GM12801 (cell line): ENCODE results near the gene SLC10A4.

ENCODE experiments used
- CTCF ChIP-seq: IDR thresholded peaks from one replicate; pipeline ENCODE4 v1.5.1; 2011; ENCODE audit warnings: control low read depth; ENCODE audit not compliant: insufficient read length; ENCODE audit errors: extremely low read depth

SLC10A4 gene

GRCh38 chr4:48503233-48504025 lies 20.3 kb downstream of the SLC10A4 start:
- no peak for TF ChIP-seq CTCF

- TF ChIP-seq CTCF = no peak
These were observed 20.8 kb downstream of the SLC10A4 start for GRCh38 chr4:48504026-48504330.

- TF ChIP-seq CTCF = no peak
These were observed 21.2 kb downstream of the SLC10A4 start for GRCh38 chr4:48504352-48504751.

- no peak for TF ChIP-seq CTCF
These were observed 23.6 kb downstream of the SLC10A4 start for GRCh38 chr4:48506716-48507115.

GRCh38 chr4:48509543-48509942 lies 26.4 kb downstream of the SLC10A4 start:
- TF ChIP-seq CTCF = no peak

- TF ChIP-seq CTCF = no peak
These were observed 35.0 kb downstream of the SLC10A4 start for GRCh38 chr4:48518143-48518542.

GRCh38 chr4:48526406-48526805 lies 43.3 kb downstream of the SLC10A4 start:
- no peak for TF ChIP-seq CTCF
